ENCODE data around the gene STPG3. TPM values are rescaled to one million over a fixed set of nuclear protein-coding genes. Genes with fewer than 3 reads are reported as not detected.

STPG3 gene
- total and polyA plus RNA-seq, 9 of the 15 experiments (the other 6 are each of a cell fraction or from before 2014, with no cell fraction given): not detected

- TF ChIP-seq SP1 (CRISPR knock-in tag; IDR thresholded peaks at IDR 0.05) (peak; percentile 46; the same call in 1 of the 2 replicates), NFIX (CRISPR knock-in tag; IDR thresholded peaks at IDR 0.05; ENCODE audit: low read depth) (no peak), POLR2B (IDR thresholded peaks at IDR 0.05; ENCODE audit: low read depth, partially characterized antibody) (no peak), HDAC3 (IDR thresholded peaks at IDR 0.05; ENCODE audit: borderline replicate concordance, partially characterized antibody) (no peak), CBX5 (IDR thresholded peaks at IDR 0.05; ENCODE audit: borderline replicate concordance, low read depth) (no peak), SLC30A9 (CRISPR knock-in tag; IDR thresholded peaks at IDR 0.05) (no peak), TAF7 (tag; IDR thresholded peaks at IDR 0.05) (no peak), KLF16 (IDR thresholded peaks at IDR 0.05) (0 out of 2 replicates have a peak, but pooled peaks have one; percentile 7), ZNF431 (CRISPR knock-in tag; IDR thresholded peaks at IDR 0.05) (no peak), HDGF (IDR thresholded peaks at IDR 0.05) (no peak), ZNF121 (CRISPR knock-in tag; conservative IDR thresholded peaks at IDR 0.05) (no peak), ZNF134 (CRISPR knock-in tag; conservative IDR thresholded peaks at IDR 0.05) (no peak)
Observed at GRCh38 chr9:137286975-137287383, 35.9 kb downstream of the STPG3 start (continued).

- BruUV-seq (replicated peaks): no TSS peak
- FAIRE-seq (no peak), DNase-seq (ENCODE audit: extremely low read depth in 1 of 4, low spot score in 3 of 4) (no peak), ATAC-seq (no peak)
- Histone ChIP-seq H3K4me1 (replicated peaks in 1 of 2; ENCODE audit: control insufficient read depth in 2 of 2, insufficient read depth in 2 of 2, low read length in 2 of 2) (peaks cover 9 to 36% of the 10 kb centered on the region in 2 experiments; a peak in 4 of 5 replicates), H3K27ac (ENCODE audit: extremely low read depth, low read depth, low read length) (no peak overlapping the region), H3K9me3 (replicated peaks; ENCODE audit: control insufficient read depth, insufficient read depth, low read depth, low read length) (0 out of 2 replicates have a peak, but pooled peaks cover 1% of the 10 kb centered on the region), H2AFZ (ENCODE audit: low read depth, low read length) (no peak overlapping the region), H3K79me2 (ENCODE audit: control insufficient read depth, insufficient read depth, low read length) (no peaks in the 10 kb centered on the region), H3K36me3 (ENCODE audit: control insufficient read depth, insufficient read depth, low read length) (no peaks in the 10 kb centered on the region), H4K20me1 (replicated peaks; ENCODE audit: control insufficient read depth, insufficient read depth, low read length) (no peaks in the 10 kb centered on the region; the same call in 1 of the 2 replicates), H3K9ac (ENCODE audit: insufficient read depth in 1 of 2, low read depth in 2 of 2, low read length in 2 of 2) (no peak overlapping the region), H3K27me3 (ENCODE audit: control insufficient read depth in 2 of 2, insufficient read depth in 2 of 2, low read length in 2 of 2) (no peaks in the 10 kb centered on the region), H3K4me2 (ENCODE audit: insufficient read depth, low read length) (no peak overlapping the region), H3K4me3 (no peak overlapping the region), H3K9me1 (ENCODE audit: control insufficient read depth, insufficient read depth, low read length) (no peaks in the 10 kb centered on the region)
- intact Hi-C loops (cut with micrococcal nuclease) (no loop called here), in situ Hi-C loops (cut with MboI) (loop anchor here (5.0 kb wide), 1 partner anchor 234 kb away; no protein-coding TSS in a partner anchor)
- WGBS (ENCODE audit: insufficient coverage, low coverage, missing lambda C conversion rate): 81% methylated on average over 13 of the region's 15 CpGs
- CTCF ChIA-PET (ENCODE audit: low intra/inter-chr PET ratio): no interaction called here
- POLR2A ChIA-PET: no interaction called here
- TF ChIP-seq POLR2G (IDR thresholded peaks at IDR 0.05; ENCODE audit: low read depth, low read length) (no peak), SMARCA4 (IDR thresholded peaks at IDR 0.05) (no peak), MIER1 (IDR thresholded peaks at IDR 0.05; ENCODE audit: low read depth) (no peak), STAT5A (IDR thresholded peaks at IDR 0.05; ENCODE audit: borderline replicate concordance, low read length) (no peak), CUX1 (CRISPR knock-in tag; IDR thresholded peaks at IDR 0.05) (no peak), NKRF (IDR thresholded peaks at IDR 0.05; ENCODE audit: borderline replicate concordance) (no peak)
Observed at GRCh38 chr9:137293094-137293481, 42.0 kb downstream of the STPG3 start.
